HCT116 (cell line): Measurements from ENCODE around the gene RNASEH2B. TPM values are rescaled to one million over a fixed set of nuclear protein-coding genes. Genes with fewer than 3 reads are reported as not detected.

ENCODE experiments used
- ATAC-seq: fragments of 200-7000 bp; cut with Tn5 transposase; 2 replicates; pipeline ENCODE4 v1.9.1; 2020; ENCODE audit warnings: mild to moderate bottlenecking, moderate library complexity
- BruUV-seq: library from RNA; stranded (reverse); fragments of 400-500 nt; replicated peaks from 2 replicates; lab custom pipeline; 2021; lab: Mats Ljungman, UMichigan
- CTCF ChIA-PET: fragments of 300-600 bp; sonication (Branson Sonifier 250); formaldehyde crosslinking; loops from one replicate; lab custom pipeline; 2021; ENCODE audit warnings: antibody characterized with exemption; lab: Charles Lee
- POLR2A ChIA-PET: fragments of 300-600, 350-600 bp; sonication (Branson Sonifier 250); formaldehyde crosslinking; loops from one replicate; lab custom pipeline; 2021; ENCODE audit warnings: antibody characterized with exemption; lab: Charles Lee
- RAD21 ChIA-PET, 2 experiments: fragments of 300-600 bp; sonication (Branson Sonifier 250); formaldehyde crosslinking; loops; one replicate each; lab custom pipeline; 2023; ENCODE audit warnings: low total read pairs in 2 of 2; ENCODE audit not compliant: uncharacterized antibody in 2 of 2, unreplicated experiment in 2 of 2, low non-redundant PET in 1 of 2; lab: Charles Lee
- DNase-seq: peaks from one replicate; pipeline ENCODE4 v3.0.0-alpha.2; 2010; ENCODE audit warnings: low read depth, low spot score
- H2AFZ ChIP-seq: fragments of 200-600 bp; shearing (Covaris generic), sonication (generic); 2 replicates; pipeline ENCODE4 v1.6.1; 2017; ENCODE audit warnings: low read depth, mixed run types, mixed read lengths, antibody characterized with exemption, low read length; ENCODE audit not compliant: poor library complexity, severe bottlenecking
- H3K27ac ChIP-seq: 2 replicates; pipeline ENCODE4 v1.5.1; 2012; ENCODE audit warnings: low read depth, low read length
- H3K27me3 ChIP-seq: fragments of 200-600 bp; sonication (generic); 2 replicates; pipeline ENCODE4 v1.6.1; 2016; ENCODE audit warnings: mixed run types, low read length, mixed read lengths; ENCODE audit not compliant: insufficient read depth
- H3K36me3 ChIP-seq, 2 experiments: fragments of 200-500 bp in 1 of 2; fragments of 200-600 bp in 1 of 2; sonication (Bioruptor generic) in 1 of 2; sonication (generic) in 1 of 2; 2 replicates each; pipeline versions ENCODE4 v1.5.1 to v1.6.1; 2014 to 2016; ENCODE audit warnings: low read length in 2 of 2, inconsistent platforms in 1 of 2, mixed read lengths in 1 of 2, mixed run types in 1 of 2; ENCODE audit not compliant: insufficient read depth in 2 of 2, control insufficient read depth in 1 of 2
- H3K4me1 ChIP-seq, 2 experiments: fragments of 200-600 bp in 1 of 2; sonication (generic) in 1 of 2; 2 replicates each; pipeline versions ENCODE4 v1.5.1 to v1.6.1; 2012 to 2017; ENCODE audit warnings: low read length in 2 of 2, inconsistent platforms in 1 of 2, mild to moderate bottlenecking in 1 of 2, mixed read lengths in 1 of 2, mixed run types in 1 of 2, moderate library complexity in 1 of 2; ENCODE audit not compliant: insufficient read depth in 2 of 2, control insufficient read depth in 1 of 2
- H3K4me2 ChIP-seq: fragments of 200-600 bp; sonication (generic); 2 replicates; pipeline ENCODE4 v1.6.1; 2017; ENCODE audit warnings: mixed run types, low read length, mixed read lengths
- H3K4me3 ChIP-seq, 2 experiments: fragments of 200-600 bp in 1 of 2; sonication (generic) in 1 of 2; replicated peaks in 1 of 2; 2 replicates each; pipeline ENCODE4 v1.5.1; 2011 to 2016; ENCODE audit warnings: low read length in 2 of 2, control low read depth in 1 of 2, low read depth in 1 of 2, mild to moderate bottlenecking in 1 of 2, mixed read lengths in 1 of 2, mixed run types in 1 of 2
- H3K79me2 ChIP-seq: fragments of 200-600 bp; sonication (generic); 2 replicates; pipeline ENCODE4 v1.6.1; 2017; ENCODE audit warnings: mild to moderate bottlenecking, mixed run types, low read length, moderate library complexity, mixed read lengths; ENCODE audit not compliant: insufficient read depth
- H3K9ac ChIP-seq: fragments of 200-600 bp; sonication (generic); 2 replicates; pipeline ENCODE4 v1.6.1; 2016; ENCODE audit warnings: low read length, mixed read lengths
- H3K9me2 ChIP-seq: fragments of 200-600 bp; sonication (generic), shearing (Covaris generic); 2 replicates; pipeline ENCODE4 v1.6.1; 2017; ENCODE audit warnings: mixed run types, mild to moderate bottlenecking, moderate library complexity; ENCODE audit not compliant: insufficient read depth
- H3K9me3 ChIP-seq, 2 experiments: fragments of 200-500 bp in 1 of 2; fragments of 200-600 bp in 1 of 2; sonication (Bioruptor generic) in 1 of 2; sonication (generic) in 1 of 2; 2 replicates each; pipeline ENCODE4 v1.6.1; 2014 to 2017; ENCODE audit warnings: low read length in 2 of 2, mixed read lengths in 2 of 2, inconsistent platforms in 1 of 2, low read depth in 1 of 2, mild to moderate bottlenecking in 1 of 2, mixed run types in 1 of 2, moderate library complexity in 1 of 2; ENCODE audit not compliant: control insufficient read depth in 1 of 2, insufficient read depth in 1 of 2
- H4K20me1 ChIP-seq: fragments of 200-600 bp; sonication (generic), shearing (Covaris generic); 2 replicates; pipeline ENCODE4 v1.6.1; 2017; ENCODE audit warnings: mixed run types, mild to moderate bottlenecking, moderate library complexity; ENCODE audit not compliant: insufficient read depth
- ATF3 ChIP-seq: IDR thresholded peaks from 2 replicates; pipeline ENCODE4 v1.6.1; 2012
- CBX3 ChIP-seq: IDR thresholded peaks from 2 replicates; pipeline ENCODE4 v1.6.1; 2012; ENCODE audit warnings: low read depth
- CEBPB ChIP-seq: IDR thresholded peaks from 2 replicates; pipeline ENCODE4 v1.6.1; 2012; ENCODE audit warnings: low read depth
- EGR1 ChIP-seq: IDR thresholded peaks from 2 replicates; pipeline ENCODE4 v1.6.1; 2012; ENCODE audit warnings: low read depth
- ELF1 ChIP-seq: IDR thresholded peaks from 2 replicates; pipeline ENCODE4 v1.6.1; 2012; ENCODE audit warnings: low read depth, borderline replicate concordance
- EZH2 ChIP-seq: fragments of 200-600 bp; sonication (generic); IDR thresholded peaks from 2 replicates; pipeline ENCODE4 v1.6.1; 2017; ENCODE audit warnings: antibody characterized with exemption, mixed run types
- EZH2phosphoT487 ChIP-seq: fragments of 200-600 bp; IDR thresholded peaks from 2 replicates; pipeline ENCODE4 v1.6.1; 2018; ENCODE audit warnings: antibody characterized with exemption, borderline replicate concordance
- FOSL1 ChIP-seq: IDR thresholded peaks from 2 replicates; pipeline ENCODE4 v1.6.1; 2012; ENCODE audit warnings: low read depth
- JUND ChIP-seq: IDR thresholded peaks from 2 replicates; pipeline ENCODE4 v1.6.1; 2012
- MAX ChIP-seq: IDR thresholded peaks from 2 replicates; pipeline ENCODE4 v1.6.1; 2012
- POLR2A ChIP-seq: IDR thresholded peaks from 2 replicates; pipeline ENCODE4 v1.7.0; 2011; ENCODE audit warnings: borderline replicate concordance; ENCODE audit not compliant: insufficient read depth, insufficient read length; ENCODE audit errors: extremely low read depth
- POLR2AphosphoS5 ChIP-seq: IDR thresholded peaks from 2 replicates; pipeline ENCODE4 v1.6.1; 2011; ENCODE audit warnings: mild to moderate bottlenecking, low read depth, low read length, moderate library complexity
- RAD21 ChIP-seq: IDR thresholded peaks from 2 replicates; pipeline ENCODE4 v1.6.1; 2012; ENCODE audit warnings: low read depth, mild to moderate bottlenecking
- REST ChIP-seq: IDR thresholded peaks from 2 replicates; pipeline ENCODE4 v1.6.1; 2012; ENCODE audit warnings: low read depth
- SP1 ChIP-seq: IDR thresholded peaks from 2 replicates; pipeline ENCODE4 v1.6.1; 2012; ENCODE audit warnings: low read depth
- SRF ChIP-seq: IDR thresholded peaks from 2 replicates; pipeline ENCODE4 v1.6.1; 2012; ENCODE audit warnings: low read depth
- TCF7L2 ChIP-seq: IDR thresholded peaks from 2 replicates; pipeline ENCODE4 v1.7.0; 2011; ENCODE audit warnings: borderline replicate concordance, inconsistent platforms; ENCODE audit not compliant: insufficient read depth, insufficient read length; ENCODE audit errors: extremely low read depth
- YY1 ChIP-seq: IDR thresholded peaks from 2 replicates; pipeline ENCODE4 v1.6.1; 2011; ENCODE audit warnings: low read length, low read depth, moderate library complexity, mild to moderate bottlenecking; ENCODE audit not compliant: insufficient replicate concordance; ENCODE audit errors: extremely low read depth
- ZFX ChIP-seq: fragments of 450-650 bp; IDR thresholded peaks from 2 replicates; pipeline ENCODE4 v1.6.1; 2017
- ZNF274 ChIP-seq: fragments of 200-500 bp; sonication (Bioruptor generic); IDR thresholded peaks from 2 replicates; pipeline ENCODE4 v1.6.1; 2014; ENCODE audit warnings: mild to moderate bottlenecking, low read depth, low read length, inconsistent platforms
- intact Hi-C: fragments of 100-400 bp; cut with micrococcal nuclease; formaldehyde crosslinking; loops from 2 replicates; pipeline ENCODE4 v1.10.0; 2022
- total RNA-seq: library from RNA; stranded (reverse); gene quantifications from one replicate; pipeline ENCODE4 v1.2.1, GENCODE V29; 2021; ENCODE audit not compliant: unreplicated experiment

The RNASEH2B gene
- total RNA-seq, 1 experiment from 2014 or later: 41.3 TPM

- ATAC-seq: no peak
- RAD21 ChIA-PET: no interaction called here
- no TSS peak for BruUV-seq
Measured at GRCh38 chr13:50871405-50871804, 38.2 kb upstream of the RNASEH2B start.

More at GRCh38 chr13:50871405-50871804, 38.2 kb upstream of the RNASEH2B start:
- POLR2A ChIA-PET: no interaction called here
- TF ChIP-seq EGR1 (no peak), JUND (no peak), POLR2AphosphoS5 (no peak), ATF3 (no peak), ZNF274 (no peak), FOSL1 (no peak), ZFX (no peak), CEBPB (no peak), SP1 (no peak), EZH2 (no peak), CBX3 (no peak), EZH2phosphoT487 (no peak), SRF (no peak), REST (no peak), RAD21 (no peak), POLR2A (no peak), ELF1 (no peak), MAX (no peak), TCF7L2 (no peak), YY1 (no peak)
- Histone ChIP-seq H3K79me2 (no peaks in the 10 kb centered on the region), H3K27ac (no peak overlapping the region), H2AFZ (no peak overlapping the region), H3K4me3 (no peak overlapping the region), H3K9ac (no peak overlapping the region), H3K36me3 (no peaks in the 10 kb centered on the region), H3K4me1 (no peaks in the 10 kb centered on the region), H3K9me3 (no peaks in the 10 kb centered on the region), H3K9me2 (no peaks in the 10 kb centered on the region), H4K20me1 (no peaks in the 10 kb centered on the region), H3K4me2 (no peak overlapping the region), H3K27me3 (no peaks in the 10 kb centered on the region)
- no peak for DNase-seq
- intact Hi-C loops: no loop called here
- CTCF ChIA-PET: no interaction called here
